MCF 10A (cell line): ENCODE data around the gene CEBPZ. TPM values are rescaled to one million over a fixed set of nuclear protein-coding genes. Genes with fewer than 3 reads are reported as not detected.

Experiments used
- BruUV-seq: library from RNA; stranded (reverse); fragments of 400-500 nt; replicated peaks from 2 replicates; lab custom pipeline; 2021; lab: Mats Ljungman, UMichigan
- CTCF ChIA-PET: fragments of 300-600 bp; sonication (Branson Sonifier 250); formaldehyde crosslinking; extraction: SDS; loops from one replicate; lab custom pipeline; 2021; ENCODE audit warnings: antibody characterized with exemption, inconsistent platforms; lab: Yijun Ruan, JAX
- POLR2A ChIA-PET: fragments of 300-600, 350-650 bp; sonication (Branson Sonifier 250); formaldehyde crosslinking; extraction: SDS; loops from one replicate; lab custom pipeline; 2020; ENCODE audit warnings: antibody characterized with exemption, inconsistent platforms; lab: Yijun Ruan, JAX
- DNase-seq: peaks from one replicate; pipeline ENCODE4 v3.0.0-alpha.2; 2018; ENCODE audit not compliant: unreplicated experiment
- H3K27ac Mint-ChIP-seq: one replicate; pipeline ENCODE4 v1.8.0; 2022; ENCODE audit warnings: mild to moderate bottlenecking, low read depth, mixed read lengths; ENCODE audit not compliant: unreplicated experiment
- H3K27me3 Mint-ChIP-seq: one replicate; pipeline ENCODE4 v1.8.0; 2022; ENCODE audit warnings: mixed read lengths; ENCODE audit not compliant: insufficient read depth, unreplicated experiment
- H3K36me3 Mint-ChIP-seq: one replicate; pipeline ENCODE4 v1.8.0; 2022; ENCODE audit warnings: mild to moderate bottlenecking, moderate library complexity, mixed read lengths; ENCODE audit not compliant: insufficient read depth, unreplicated experiment
- H3K4me1 Mint-ChIP-seq: one replicate; pipeline ENCODE4 v1.8.0; 2022; ENCODE audit warnings: mixed read lengths; ENCODE audit not compliant: insufficient read depth, unreplicated experiment
- H3K4me3 Mint-ChIP-seq: one replicate; pipeline ENCODE4 v1.8.0; 2022; ENCODE audit warnings: mild to moderate bottlenecking, moderate library complexity, mixed read lengths; ENCODE audit not compliant: unreplicated experiment
- H3K9me3 Mint-ChIP-seq: one replicate; pipeline ENCODE4 v1.8.0; 2022; ENCODE audit warnings: mixed read lengths; ENCODE audit not compliant: unreplicated experiment
- CTCF ChIP-seq: fragments of 200-600 bp; IDR thresholded peaks from one replicate; pipeline ENCODE4 v1.8.0; 2022; ENCODE audit warnings: antibody characterized with exemption, mild to moderate bottlenecking; ENCODE audit not compliant: unreplicated experiment
- intact Hi-C: fragments of 100-400 bp; cut with micrococcal nuclease; formaldehyde crosslinking; loops from 2 replicates; pipeline ENCODE4 v1.14.1; 2022
- total RNA-seq: library from RNA; stranded (reverse); gene quantifications from 2 replicates; pipeline ENCODE4 v1.2.3, GENCODE V29; 2022

CEBPZ gene
- total RNA-seq, 1 experiment from 2014 or later, result 61.7 TPM

DNA sequence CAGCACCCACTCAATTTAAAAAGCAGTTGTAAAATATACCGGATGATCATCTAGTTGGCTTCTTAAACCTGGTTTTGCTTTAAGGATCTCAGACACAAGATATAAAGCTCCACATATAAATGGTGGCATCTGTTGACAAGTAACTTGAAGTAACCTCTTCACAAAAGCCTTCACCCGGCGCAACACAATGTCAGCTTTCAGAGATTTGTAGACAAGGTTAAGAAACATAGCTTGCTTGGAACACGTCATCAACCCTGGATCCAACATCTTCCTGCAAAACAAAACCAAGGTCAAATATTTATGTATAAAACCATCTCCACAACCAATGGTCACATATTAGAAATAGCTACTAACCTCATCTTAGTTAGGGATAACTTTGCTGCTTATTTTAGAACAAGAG, 8.3 kb downstream of the CEBPZ start:
- ChIA-PET CTCF (interaction anchor here (0.5 to 1.2 kb wide), 3 partner anchors 10 to 440 kb away, joined by 3 to 4 read pairs (median 3); no protein-coding TSS in a partner anchor), POLR2A (interaction anchor here (0.7 to 1.5 kb wide), 3 partner anchors 8 to 23 kb away, joined by 3 to 5 read pairs (median 5); partner anchors contain the start of genes CEBPZ and NDUFAF7)
- intact Hi-C loops, result no loop called here
- H3K36me3 Mint-ChIP-seq, result peaks cover 78% of the 10 kb centered on the region
- no peak overlapping the region for H3K27ac Mint-ChIP-seq
- no peaks in the 10 kb centered on the region for H3K27me3 Mint-ChIP-seq
- no peak overlapping the region for H3K4me3 Mint-ChIP-seq
- no TSS peak for BruUV-seq
- DNase-seq, result no peak
- TF ChIP-seq CTCF, result no peak
- H3K4me1 Mint-ChIP-seq, result peaks cover 7% of the 10 kb centered on the region
- no peaks in the 10 kb centered on the region for H3K9me3 Mint-ChIP-seq

- H3K4me1 Mint-ChIP-seq, result no peaks in the 10 kb centered on the region
- POLR2A ChIA-PET, result interaction anchor here (0.6 to 3.6 kb wide), 8 partner anchors 9 to 577 kb away, joined by 3 to 13 read pairs (median 3); partner anchors contain the start of genes CEBPZ and NDUFAF7
- H3K27me3 Mint-ChIP-seq, result no peaks in the 10 kb centered on the region
- intact Hi-C loops, result no loop called here
- H3K4me3 Mint-ChIP-seq, result no peak overlapping the region
- BruUV-seq, result no TSS peak
- H3K9me3 Mint-ChIP-seq, result no peaks in the 10 kb centered on the region
- no peak overlapping the region for H3K27ac Mint-ChIP-seq
- CTCF ChIA-PET, result interaction anchor here (0.9 to 1.1 kb wide), 3 partner anchors 16 to 50 kb away, joined by 3 to 5 read pairs (median 4); no protein-coding TSS in a partner anchor
- DNase-seq, result no peak
- TF ChIP-seq CTCF, result no peak
- peaks cover 83% of the 10 kb centered on the region for H3K36me3 Mint-ChIP-seq
These were observed 12.3 kb downstream of the CEBPZ start for GRCh38 chr2:37219046-37219445.

GRCh38 chr2:37215250-37215649, 16.1 kb downstream of the CEBPZ start:
- BruUV-seq, result no TSS peak
- intact Hi-C loops, result no loop called here
- Mint-ChIP-seq H3K9me3 (no peaks in the 10 kb centered on the region), H3K4me3 (no peak overlapping the region), H3K27me3 (no peaks in the 10 kb centered on the region), H3K4me1 (peaks cover 6% of the 10 kb centered on the region), H3K27ac (no peak overlapping the region), H3K36me3 (peaks cover 85% of the 10 kb centered on the region)
- no peak for DNase-seq
- no peak for TF ChIP-seq CTCF
- POLR2A ChIA-PET, result interaction anchor here (1.5 to 2.7 kb wide), 2 partner anchors 9 to 17 kb away, joined by 5 to 14 read pairs; partner anchors contain the start of genes CEBPZ and NDUFAF7
- CTCF ChIA-PET, result interaction anchor here (0.5 to 1.0 kb wide), 3 partner anchors 47 to 676 kb away, joined by 3 to 5 read pairs (median 3); no protein-coding TSS in a partner anchor

DNA sequence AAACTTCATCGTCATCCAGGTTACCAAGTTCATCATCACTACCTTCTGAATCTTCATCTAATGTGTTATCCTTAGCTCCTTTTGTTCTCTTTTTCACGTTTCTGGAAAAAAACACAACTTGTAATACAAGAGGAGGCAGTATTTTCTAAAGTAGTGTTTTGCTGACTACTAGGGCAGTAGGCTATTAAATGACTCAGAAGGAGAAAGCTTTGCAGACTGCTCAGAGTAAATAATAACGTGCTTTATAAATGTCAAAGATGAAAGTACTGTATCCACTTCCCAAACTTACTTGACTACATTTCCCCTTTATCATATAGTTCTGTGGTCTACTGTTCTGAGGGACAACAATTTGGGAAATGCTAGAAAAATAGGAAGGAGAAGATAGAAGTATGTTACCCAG, 19.5 kb downstream of the CEBPZ start:
- DNase-seq, result no peak
- Mint-ChIP-seq H3K4me3 (no peak overlapping the region), H3K4me1 (peaks cover 6% of the 10 kb centered on the region), H3K27ac (no peak overlapping the region), H3K36me3 (peaks cover 91% of the 10 kb centered on the region), H3K9me3 (peaks cover 10% of the 10 kb centered on the region), H3K27me3 (no peaks in the 10 kb centered on the region)
- POLR2A ChIA-PET, result interaction anchor here (1.0 to 1.7 kb wide), 4 partner anchors 11 to 128 kb away, joined by 3 to 8 read pairs (median 6); partner anchors contain the start of genes CEBPZ, GPATCH11, HEATR5B and NDUFAF7
- CTCF ChIA-PET, result interaction anchor here (0.9 kb wide), 1 partner anchor 43 kb away, joined by 3 read pairs; no protein-coding TSS in a partner anchor
- no TSS peak for BruUV-seq
- intact Hi-C loops, result no loop called here
- no peak for TF ChIP-seq CTCF
